Measurements from ENCODE around the gene ZNF879. TPM values are rescaled to one million over a fixed set of nuclear protein-coding genes. Genes with fewer than 3 reads are reported as not detected.

Gene ZNF879
- total RNA-seq, 1 experiment from 2014 or later, result 0.74 TPM

GRCh38 chr5:178996156-178996555 lies 27.4 kb upstream of the ZNF879 start:
- no peak for DNase-seq (ENCODE audit: low read depth)
- in situ Hi-C loops (cut with HindIII; ENCODE audit: low pct_unique_long_range_greater_than_20kb, low sequenced_read_pairs), result no loop called here

DNA sequence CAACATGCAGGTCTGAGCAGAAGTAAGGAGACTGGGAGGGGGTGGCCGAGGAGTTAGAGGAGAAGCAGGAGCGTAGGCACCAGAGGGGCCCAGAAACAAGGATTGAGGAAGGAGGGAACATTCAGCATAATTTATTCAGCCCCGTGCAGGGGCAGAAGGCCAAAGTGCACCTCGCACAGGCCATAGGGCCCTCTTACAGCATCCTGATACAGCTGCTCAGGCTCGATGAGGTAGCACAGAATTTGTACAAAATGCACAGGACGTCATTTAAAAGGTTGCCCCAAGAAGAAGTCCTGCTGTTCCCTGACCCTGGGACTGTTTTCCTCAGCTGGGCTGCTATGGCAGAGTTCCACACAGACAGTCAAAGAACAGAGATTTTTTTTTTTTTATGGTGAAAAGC lies 26.4 kb upstream of the ZNF879 start:
- DNase-seq (ENCODE audit: low read depth), result no peak
- in situ Hi-C loops (cut with HindIII; ENCODE audit: low pct_unique_long_range_greater_than_20kb, low sequenced_read_pairs), result no loop called here

GRCh38 chr5:178998441-178998840 lies 25.2 kb upstream of the ZNF879 start:
- no peak for DNase-seq (ENCODE audit: low read depth)
- in situ Hi-C loops (cut with HindIII; ENCODE audit: low pct_unique_long_range_greater_than_20kb, low sequenced_read_pairs), result no loop called here

GRCh38 chr5:179006564-179006963 lies 17.0 kb upstream of the ZNF879 start:
- DNase-seq (ENCODE audit: low read depth), result no peak
- in situ Hi-C loops (cut with HindIII; ENCODE audit: low pct_unique_long_range_greater_than_20kb, low sequenced_read_pairs), result no loop called here

GRCh38 chr5:179008667-179009066 lies 14.9 kb upstream of the ZNF879 start:
- in situ Hi-C loops (cut with HindIII; ENCODE audit: low pct_unique_long_range_greater_than_20kb, low sequenced_read_pairs), result no loop called here
- no peak for DNase-seq (ENCODE audit: low read depth)

GRCh38 chr5:179033004-179033580 lies 9.5 kb downstream of the ZNF879 start:
- in situ Hi-C loops (cut with HindIII; ENCODE audit: low pct_unique_long_range_greater_than_20kb, low sequenced_read_pairs), result no loop called here

GRCh38 chr5:179044765-179045164 lies 21.2 kb downstream of the ZNF879 start:
- no peak for DNase-seq (ENCODE audit: low read depth)
- in situ Hi-C loops (cut with HindIII; ENCODE audit: low pct_unique_long_range_greater_than_20kb, low sequenced_read_pairs), result no loop called here

More at GRCh38 chr5:179033004-179033580, 9.5 kb downstream of the ZNF879 start:
- no peak for DNase-seq (ENCODE audit: low read depth)

DNA sequence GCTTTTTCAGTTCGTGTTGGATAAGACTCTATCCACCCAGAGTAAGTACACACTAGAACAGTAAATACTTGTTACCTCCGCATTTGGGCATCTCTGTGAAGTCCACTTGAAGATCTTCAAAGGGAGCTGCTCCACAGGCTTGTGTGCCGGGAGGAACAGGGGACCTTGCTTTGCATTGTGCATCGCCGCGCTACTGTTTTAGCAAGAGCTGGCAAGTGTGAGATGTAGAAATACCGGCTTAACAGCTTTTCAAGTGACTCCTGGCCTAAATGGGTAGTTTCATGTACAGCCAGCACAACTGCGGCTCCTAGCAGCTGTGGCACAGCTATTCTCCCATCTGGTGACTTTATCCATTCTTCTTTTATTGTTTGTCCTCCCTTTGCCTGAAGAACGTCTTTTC lies 28.2 kb downstream of the ZNF879 start:
- in situ Hi-C loops (cut with HindIII; ENCODE audit: low pct_unique_long_range_greater_than_20kb, low sequenced_read_pairs), result no loop called here
- DNase-seq (ENCODE audit: low read depth), result no peak

- in situ Hi-C loops (cut with HindIII; ENCODE audit: low pct_unique_long_range_greater_than_20kb, low sequenced_read_pairs), result no loop called here
- peak; percentile 16 for DNase-seq (ENCODE audit: low read depth)
Measured at GRCh38 chr5:179054036-179054785, 30.6 kb downstream of the ZNF879 start.

DNA sequence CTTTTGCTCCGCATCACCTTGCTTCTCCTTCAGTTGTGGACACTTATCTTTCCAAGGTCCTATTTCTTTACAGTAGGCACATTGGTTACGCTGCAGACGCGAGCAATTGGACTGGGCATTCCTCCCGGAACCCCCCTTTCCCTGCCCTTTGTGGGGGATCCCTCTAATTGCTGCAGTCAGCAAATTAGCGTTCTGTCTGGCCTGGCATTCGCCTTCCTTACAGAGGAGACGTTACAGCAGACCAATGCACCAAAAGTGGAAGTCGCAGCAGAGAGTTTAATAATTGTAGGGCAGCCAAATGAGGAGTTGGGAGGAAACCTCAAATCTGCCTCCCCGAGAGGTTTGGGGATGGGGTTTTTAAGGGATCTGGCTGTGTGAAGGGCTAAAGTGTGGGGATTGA lies 31.3 kb downstream of the ZNF879 start:
- in situ Hi-C loops (cut with HindIII; ENCODE audit: low pct_unique_long_range_greater_than_20kb, low sequenced_read_pairs), result no loop called here
- no peak for DNase-seq (ENCODE audit: low read depth)

GRCh38 chr5:179055436-179055835 lies 31.8 kb downstream of the ZNF879 start:
- in situ Hi-C loops (cut with HindIII; ENCODE audit: low pct_unique_long_range_greater_than_20kb, low sequenced_read_pairs), result no loop called here
- no peak for DNase-seq (ENCODE audit: low read depth)

DNA sequence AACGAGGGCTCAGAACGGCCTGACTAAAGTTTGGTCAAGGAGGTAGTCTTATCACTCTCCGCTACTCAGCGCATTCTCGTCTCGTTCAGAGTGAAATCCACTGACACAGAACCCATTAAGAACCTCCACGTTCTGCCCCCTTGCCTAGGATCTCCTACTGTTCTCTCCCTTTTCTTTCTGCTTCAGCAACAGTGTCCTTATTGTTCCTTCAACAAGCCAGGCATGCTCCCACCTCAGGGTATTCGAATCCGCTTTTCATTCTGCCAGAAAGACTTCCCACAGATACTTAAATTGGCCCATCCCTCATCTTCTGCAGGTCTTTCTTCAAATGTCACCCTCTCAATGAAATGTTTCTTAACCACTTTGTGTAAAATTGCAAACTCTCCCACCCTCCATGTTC lies 32.2 kb downstream of the ZNF879 start:
- in situ Hi-C loops (cut with HindIII; ENCODE audit: low pct_unique_long_range_greater_than_20kb, low sequenced_read_pairs), result no loop called here
- DNase-seq (ENCODE audit: low read depth), result no peak

GRCh38 chr5:179060116-179061008 lies 36.8 kb downstream of the ZNF879 start, which contains the start of gene ZNF354C:
ZNF354C (plus strand) TSS chr5:179060373; CDS start chr5:179062069, 1,696 bp downstream.
- DNase-seq (ENCODE audit: low read depth), result no peak
- in situ Hi-C loops (cut with HindIII; ENCODE audit: low pct_unique_long_range_greater_than_20kb, low sequenced_read_pairs), result no loop called here

DNA sequence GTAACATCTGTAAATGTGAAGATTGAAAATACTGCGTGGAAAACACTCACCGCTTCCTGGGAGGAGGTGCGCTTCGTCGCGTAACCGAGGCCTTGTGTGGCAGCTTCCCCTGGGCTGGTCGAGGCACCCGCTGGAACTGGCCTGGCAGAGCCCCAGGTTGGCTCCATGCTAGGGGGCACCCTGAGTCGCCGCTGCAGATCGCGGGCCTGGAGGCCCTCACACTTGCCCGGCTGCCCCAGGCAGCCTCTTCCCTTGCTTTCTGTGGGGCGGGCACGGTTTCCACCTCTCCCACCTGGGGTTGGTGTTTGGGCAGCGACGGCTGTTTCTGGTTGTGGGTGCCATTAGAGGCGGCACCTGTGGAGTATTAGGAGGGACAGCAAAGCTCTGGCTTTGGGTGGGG lies 37.4 kb downstream of the ZNF879 start:
- DNase-seq (ENCODE audit: low read depth), result no peak
- in situ Hi-C loops (cut with HindIII; ENCODE audit: low pct_unique_long_range_greater_than_20kb, low sequenced_read_pairs), result no loop called here

DNA sequence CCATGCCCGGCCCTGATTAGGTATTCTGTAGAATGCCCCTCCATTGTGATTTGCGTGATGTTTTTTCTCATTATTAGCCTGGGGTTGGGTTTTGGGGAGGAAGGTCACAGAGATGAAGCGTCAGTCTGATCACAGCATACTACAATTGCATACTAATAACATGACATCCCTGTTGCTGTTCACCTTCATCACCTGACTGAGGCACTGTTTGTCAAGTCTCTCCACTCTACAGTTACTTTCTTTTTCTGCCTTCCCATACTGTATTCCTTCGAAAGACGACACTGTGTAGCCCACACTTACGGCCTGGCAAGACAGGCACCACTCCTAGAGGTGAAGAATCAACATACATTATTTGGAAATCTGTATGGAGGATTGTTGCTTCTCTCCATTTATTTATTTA lies 42.1 kb downstream of the ZNF879 start:
- in situ Hi-C loops (cut with HindIII; ENCODE audit: low pct_unique_long_range_greater_than_20kb, low sequenced_read_pairs), result no loop called here
- no peak for DNase-seq (ENCODE audit: low read depth)

- no peak for DNase-seq (ENCODE audit: low read depth)
- in situ Hi-C loops (cut with HindIII; ENCODE audit: low pct_unique_long_range_greater_than_20kb, low sequenced_read_pairs), result no loop called here
Measured at GRCh38 chr5:179079165-179079987, 55.8 kb downstream of the ZNF879 start.

DNA sequence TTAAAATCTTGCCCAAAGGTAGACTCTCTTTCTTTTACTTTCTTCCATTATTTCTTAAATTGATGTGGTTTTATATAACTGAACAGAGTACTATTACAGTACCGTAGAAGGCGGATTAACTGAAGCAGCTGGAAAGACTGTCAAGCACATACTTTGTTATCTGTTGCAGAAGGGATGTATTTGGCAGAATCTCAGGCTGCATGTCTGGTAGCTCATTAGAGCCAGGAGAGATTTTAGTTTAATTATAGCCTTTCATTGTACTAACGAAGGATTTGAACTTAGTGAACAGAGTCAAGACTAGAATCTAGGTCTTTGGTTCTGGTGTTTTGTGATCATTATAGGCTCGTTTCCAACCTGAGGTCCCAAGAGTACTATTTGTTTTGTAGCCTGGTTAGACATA lies 57.1 kb downstream of the ZNF879 start:
- DNase-seq (ENCODE audit: low read depth), result no peak
- in situ Hi-C loops (cut with HindIII; ENCODE audit: low pct_unique_long_range_greater_than_20kb, low sequenced_read_pairs), result no loop called here
